ENCODE measurements around the gene ATXN7L1.

DNA sequence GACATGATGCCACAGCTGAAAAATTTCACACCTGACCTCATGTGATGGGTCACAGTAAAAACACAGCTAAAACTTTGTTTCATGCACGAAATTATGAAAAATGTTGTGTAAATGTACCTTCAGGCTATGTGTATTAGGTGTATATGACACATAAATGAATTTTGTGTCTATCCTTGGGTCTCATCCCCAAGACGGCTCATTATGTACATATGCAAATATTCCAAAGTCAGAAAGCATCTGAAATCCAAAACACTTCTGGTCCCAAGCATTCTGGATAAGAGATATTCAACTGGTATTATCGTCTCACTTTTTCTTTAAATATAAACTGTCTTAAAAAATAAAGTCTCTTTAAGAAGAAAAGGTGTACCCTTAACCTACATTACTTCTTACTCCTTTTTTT is 145.4 kb downstream of the ATXN7L1 start:
- TF ChIP-seq, protein P1, sequence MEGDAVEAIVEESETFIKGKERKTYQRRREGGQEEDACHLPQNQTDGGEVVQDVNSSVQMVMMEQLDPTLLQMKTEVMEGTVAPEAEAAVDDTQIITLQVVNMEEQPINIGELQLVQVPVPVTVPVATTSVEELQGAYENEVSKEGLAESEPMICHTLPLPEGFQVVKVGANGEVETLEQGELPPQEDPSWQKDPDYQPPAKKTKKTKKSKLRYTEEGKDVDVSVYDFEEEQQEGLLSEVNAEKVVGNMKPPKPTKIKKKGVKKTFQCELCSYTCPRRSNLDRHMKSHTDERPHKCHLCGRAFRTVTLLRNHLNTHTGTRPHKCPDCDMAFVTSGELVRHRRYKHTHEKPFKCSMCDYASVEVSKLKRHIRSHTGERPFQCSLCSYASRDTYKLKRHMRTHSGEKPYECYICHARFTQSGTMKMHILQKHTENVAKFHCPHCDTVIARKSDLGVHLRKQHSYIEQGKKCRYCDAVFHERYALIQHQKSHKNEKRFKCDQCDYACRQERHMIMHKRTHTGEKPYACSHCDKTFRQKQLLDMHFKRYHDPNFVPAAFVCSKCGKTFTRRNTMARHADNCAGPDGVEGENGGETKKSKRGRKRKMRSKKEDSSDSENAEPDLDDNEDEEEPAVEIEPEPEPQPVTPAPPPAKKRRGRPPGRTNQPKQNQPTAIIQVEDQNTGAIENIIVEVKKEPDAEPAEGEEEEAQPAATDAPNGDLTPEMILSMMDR (IDR thresholded peaks at IDR 0.05), result no peak
- TF ChIP-seq POLR2A (IDR thresholded peaks at IDR 0.05), result no peak
- no peak for TF ChIP-seq POLR2AphosphoS5 (IDR thresholded peaks at IDR 0.05)

Measured in prostate gland (tissue), 2 donors.